Measurements from ENCODE around the gene TRPM5.

Gene TRPM5

DNA sequence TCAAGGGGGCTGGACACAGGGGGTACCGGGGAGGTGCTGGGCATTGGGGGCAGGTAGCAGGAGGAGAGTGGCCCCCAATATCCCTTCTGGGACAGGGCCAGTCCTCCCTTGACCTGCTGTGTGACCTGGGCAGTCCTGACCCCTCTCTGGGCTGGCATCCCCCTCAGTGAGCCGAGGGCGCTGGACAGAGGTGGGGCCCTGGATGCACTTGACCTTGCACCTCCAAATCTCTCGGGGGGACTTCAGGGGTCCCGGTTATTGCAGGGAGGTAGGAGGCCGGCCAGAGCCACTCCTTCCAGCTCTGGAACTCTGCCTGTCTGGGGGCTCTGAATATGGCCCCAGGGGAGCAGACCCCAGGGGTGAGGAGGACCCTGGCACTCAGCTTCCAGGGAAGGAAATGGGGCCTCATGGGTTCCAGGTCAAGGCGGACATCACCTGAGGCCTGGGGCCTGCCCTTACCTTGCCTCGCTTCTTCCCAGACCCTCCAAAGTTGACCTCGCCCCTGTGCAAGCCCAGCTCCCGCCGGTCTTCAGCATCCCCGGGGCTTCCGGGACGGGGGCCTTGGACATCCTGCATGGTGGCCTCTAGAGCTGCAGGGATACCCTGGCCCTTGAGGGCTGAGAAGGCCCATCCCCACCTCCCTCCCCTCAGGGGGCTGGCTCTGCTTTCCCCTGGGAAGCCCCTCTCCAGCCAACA lies 21.7 kb downstream of the TRPM5 start:
- in situ Hi-C loops (cut with HindIII; ENCODE audit: low sequenced_read_pairs) = no loop called here

DNA sequence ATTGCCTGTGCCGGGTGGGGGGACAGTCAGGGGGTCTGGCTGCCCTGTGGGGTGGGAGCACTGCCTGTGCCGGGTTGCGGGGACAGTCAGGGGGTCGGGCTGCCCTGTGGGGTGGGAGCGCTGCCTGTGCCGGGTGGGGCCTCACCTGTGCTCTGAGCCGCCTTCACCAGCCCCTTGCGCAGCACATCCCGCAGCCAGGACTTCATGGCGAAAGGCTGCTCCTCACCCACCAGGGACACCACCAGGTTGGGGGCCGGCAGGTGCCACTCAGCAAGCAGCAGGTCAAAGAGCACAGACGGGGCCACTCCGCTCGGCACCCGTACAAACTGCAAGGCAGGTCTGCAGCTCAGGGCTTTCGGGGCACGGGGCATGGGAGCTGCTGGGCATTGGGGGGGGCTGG lies 22.3 kb downstream of the TRPM5 start:
- in situ Hi-C loops (cut with HindIII; ENCODE audit: low sequenced_read_pairs) = no loop called here

DNA sequence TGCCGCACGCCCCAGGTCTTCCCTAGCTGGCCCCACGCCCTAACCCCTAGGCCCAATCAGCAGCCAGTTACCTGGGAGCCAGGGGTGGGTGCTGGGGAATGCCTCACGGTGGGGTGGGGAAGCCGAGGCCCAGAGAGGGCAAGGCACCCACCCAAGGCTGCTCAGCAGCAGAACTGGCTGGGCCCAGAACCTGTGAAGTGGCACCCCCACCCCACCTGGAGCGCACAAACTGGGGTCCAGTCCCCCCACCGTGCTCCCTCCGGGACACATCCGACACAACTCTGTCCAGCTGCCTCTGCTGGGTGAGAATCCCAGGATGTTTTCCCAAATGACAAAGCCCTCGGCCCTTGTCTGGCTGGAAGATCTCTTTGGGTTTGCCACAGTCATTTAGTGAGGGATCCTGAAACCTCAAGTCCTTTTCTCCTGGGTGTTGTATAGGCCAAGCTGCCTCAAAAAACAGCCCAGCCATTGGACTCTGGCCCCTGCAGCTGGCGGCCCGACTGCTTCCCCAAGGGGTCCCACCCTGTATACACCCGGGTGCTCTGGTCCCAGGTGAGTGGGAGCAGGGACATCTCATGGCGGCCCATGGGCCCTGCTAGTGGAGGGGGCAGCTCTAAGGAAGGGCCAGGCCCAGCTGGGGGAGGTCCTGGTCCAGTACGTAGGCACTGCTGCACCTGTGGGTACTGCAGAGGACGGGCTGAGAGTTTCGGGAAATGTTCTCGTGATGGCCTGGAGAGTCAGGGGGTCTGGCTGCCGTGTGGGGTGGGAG lies 22.9 kb downstream of the TRPM5 start:
- in situ Hi-C loops (cut with HindIII; ENCODE audit: low sequenced_read_pairs) = no loop called here

DNA sequence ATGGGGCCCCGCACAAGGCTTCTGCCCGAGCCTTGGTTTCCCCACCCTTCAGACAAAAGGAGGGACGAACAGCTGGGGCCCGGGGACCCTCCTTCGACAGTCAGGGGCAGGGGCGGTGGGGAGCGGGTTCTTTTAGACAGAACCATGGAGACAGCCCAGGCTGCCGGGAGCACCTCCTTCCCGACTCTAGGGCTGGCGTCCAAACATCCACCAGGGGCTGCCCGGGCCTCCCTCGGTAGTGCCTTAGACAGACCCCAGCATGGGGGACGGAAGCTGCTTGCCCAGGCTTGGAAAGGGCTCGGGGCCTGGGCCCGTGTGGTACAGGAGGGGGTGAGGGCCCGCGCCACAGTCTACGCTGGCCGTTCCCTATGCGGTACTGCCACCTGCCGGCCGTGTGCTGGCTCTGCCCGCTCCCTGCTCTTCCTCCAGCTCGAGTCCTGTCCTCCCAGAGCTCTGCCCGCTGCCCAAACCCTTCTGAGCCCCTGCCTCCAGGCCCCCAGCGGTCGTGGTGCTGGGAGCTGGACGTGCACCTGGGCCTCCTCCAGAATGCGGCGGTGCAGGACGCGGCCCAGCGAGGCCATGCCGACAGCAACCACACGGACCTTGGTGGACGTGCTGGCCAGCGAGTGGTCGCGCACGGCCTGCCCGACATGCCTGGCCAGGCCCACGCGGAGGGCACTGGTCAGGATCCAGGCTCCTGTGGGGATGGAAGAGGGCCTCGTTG lies 23.6 kb downstream of the TRPM5 start:
- in situ Hi-C loops (cut with HindIII; ENCODE audit: low sequenced_read_pairs) = no loop called here

DNA sequence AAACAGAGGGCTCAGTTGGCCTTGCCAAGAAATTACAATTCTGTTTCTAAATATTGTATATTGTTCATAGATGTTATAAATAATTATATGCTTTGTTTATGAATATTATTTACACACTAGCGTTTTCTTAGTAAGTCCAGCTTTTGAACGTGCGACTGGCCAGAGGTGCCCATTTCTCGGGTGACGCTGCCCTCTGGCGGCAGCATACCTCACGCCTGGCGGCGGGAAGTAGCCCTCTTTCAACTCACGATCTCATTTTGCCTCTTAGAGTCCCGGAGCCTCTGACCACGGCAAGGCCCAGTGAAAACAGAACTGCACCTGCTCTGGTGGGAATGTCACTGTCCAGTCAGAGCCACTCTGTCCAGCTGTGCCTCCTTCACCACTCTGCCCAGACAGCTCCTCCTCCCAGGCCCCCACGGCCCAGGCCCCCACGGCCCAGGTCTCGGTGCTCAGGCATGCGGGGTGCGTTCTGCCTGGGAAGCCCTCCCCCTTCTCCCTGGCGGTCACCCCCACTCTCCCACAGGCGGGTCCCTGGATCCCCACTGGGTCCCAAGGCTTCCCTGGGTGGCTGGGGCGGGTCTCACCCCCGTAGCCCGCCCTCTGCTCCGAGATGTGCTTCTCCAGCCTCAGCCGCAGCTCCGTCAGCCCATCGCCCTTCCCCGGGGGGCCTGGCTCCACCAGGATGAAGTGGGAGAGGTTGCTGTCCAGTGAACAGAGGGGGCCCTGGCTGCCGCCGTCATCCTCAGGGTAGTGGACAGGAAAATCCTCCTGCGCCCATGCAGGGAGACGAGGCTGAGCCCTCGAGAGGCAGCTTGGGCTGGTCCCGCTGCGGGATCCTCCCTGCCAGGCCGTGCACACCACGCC lies 24.4 kb downstream of the TRPM5 start:
- in situ Hi-C loops (cut with HindIII; ENCODE audit: low sequenced_read_pairs) = no loop called here

DNA sequence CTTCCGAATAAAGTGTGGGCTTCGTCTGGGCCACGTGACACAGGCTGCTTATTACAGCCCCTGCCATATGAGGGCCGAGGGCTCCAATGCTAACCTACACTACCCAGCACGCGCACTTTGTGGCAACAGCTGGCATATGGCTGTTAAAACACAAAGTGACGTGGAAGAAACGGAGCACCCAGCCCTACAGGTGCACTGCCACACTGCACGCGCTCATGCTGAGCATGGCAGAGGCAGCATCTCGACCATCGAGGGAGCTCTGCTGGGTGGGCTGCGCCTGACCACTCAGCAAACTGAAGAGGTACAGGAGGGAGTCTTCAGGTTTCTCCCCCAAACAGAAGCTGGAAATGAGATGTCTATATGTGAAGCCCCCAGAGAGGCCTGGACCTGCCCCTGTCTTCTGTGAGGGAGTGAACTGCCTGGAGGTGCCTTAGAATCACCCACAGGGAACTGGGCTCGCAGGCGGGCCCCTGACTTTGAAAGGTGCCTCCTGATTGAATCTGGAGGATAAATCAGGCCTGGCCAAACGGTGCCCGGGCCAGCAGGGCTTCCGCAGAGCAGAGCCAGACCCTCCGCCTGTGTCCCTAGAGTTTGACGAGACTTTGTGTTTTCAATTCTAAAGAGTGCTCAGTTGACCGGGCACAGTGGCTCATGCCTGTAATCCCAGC lies 25.5 kb downstream of the TRPM5 start:
- in situ Hi-C loops (cut with HindIII; ENCODE audit: low sequenced_read_pairs) = no loop called here

DNA sequence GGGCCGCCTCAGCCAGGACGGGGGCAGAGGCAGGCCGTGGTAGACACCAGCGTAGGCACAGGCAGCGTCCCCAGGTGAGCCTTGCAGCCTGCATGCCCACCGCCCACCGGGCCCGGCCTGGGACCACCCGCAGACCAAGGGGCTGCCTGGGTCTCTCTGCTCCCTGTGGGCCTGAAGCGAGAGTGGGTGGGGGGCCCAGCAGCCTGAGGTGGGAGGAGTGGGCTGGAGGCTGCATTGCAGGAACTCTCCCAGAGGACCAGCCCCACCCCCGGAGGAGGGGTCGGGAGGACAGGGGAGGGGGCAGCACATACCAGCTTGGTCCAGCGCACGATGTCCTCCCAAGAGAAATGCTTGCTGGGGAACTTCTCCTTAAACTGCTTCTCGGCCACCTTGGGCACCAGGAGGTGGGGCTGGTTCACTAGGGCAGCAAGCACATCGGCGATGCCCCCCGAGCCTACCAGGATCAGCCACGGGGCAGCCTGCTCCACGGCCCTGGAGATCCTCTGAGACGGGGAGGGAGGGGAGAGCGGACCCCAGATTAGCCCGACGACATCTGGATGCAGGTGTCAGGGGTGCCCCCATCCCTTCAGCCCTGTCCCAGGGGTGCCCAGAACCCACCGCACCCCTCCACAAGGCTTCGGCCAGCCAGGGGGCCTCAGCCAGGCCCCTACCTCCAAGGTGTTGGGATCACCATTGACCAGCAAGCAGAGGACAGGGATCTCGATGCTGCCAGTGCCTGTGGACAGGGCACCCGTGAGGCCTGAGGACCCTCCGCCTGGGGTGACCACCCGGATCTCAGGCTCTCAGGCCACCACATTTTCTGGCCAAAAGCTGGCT lies 26.2 kb downstream of the TRPM5 start:
- in situ Hi-C loops (cut with HindIII; ENCODE audit: low sequenced_read_pairs) = no loop called here

DNA sequence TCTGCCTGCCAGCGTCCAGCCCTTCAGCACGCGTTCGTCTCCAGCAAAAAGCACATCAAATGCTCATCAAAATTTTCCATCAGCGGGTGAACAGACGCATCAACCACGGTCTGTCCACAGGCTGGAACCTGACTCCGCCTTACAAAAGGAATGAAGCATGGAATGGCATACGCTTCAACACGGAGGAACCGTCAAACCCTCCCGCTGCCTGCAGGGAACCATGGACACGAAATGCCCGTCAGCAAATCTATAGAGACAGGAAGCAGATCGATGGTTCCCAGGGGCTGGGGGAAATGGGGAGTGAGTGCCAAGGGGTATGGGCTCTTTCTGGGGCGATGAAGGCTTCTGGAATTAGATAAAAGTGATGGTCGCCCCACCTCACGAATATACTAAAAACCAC lies 27.5 kb downstream of the TRPM5 start:
- in situ Hi-C loops (cut with HindIII; ENCODE audit: low sequenced_read_pairs) = no loop called here

DNA sequence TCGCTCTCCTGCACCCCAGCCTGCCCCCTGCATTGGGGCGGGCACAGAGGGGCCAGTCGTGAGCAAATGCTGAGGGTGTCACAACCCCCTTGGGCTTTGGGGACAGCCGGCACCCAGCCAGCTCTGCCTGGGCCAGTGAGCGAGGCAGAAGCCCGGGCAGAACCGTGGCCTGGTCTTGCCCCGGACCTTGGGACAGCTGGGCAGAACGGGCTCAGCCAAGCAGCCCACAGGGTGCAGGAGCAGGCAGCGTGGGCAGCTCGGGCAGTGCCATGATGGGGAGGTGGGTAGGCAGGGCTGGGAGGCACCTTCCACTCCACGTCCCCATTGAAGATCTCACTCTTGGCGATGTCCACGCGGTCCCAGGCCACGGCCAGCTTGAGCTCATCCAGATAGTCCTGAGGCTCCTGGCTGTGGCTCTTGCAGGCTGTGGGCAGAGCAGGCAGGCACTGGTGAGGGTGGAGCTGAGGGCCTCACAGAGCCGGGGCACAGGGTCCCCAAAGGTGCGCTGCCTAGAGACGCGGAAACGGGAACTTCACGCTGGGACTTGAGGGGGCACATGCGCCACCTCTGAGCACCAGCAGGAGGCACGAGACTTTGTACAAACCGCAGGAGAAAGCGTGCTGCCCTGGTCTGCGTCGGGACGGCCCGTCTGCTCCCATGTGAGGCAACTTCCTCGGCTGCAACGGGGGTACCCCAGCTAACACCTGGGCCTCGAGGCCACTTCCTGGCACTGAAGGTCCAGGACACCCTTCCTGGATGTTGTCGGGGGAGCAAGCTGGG lies 28.5 kb downstream of the TRPM5 start:
- in situ Hi-C loops (cut with HindIII; ENCODE audit: low sequenced_read_pairs) = no loop called here

DNA sequence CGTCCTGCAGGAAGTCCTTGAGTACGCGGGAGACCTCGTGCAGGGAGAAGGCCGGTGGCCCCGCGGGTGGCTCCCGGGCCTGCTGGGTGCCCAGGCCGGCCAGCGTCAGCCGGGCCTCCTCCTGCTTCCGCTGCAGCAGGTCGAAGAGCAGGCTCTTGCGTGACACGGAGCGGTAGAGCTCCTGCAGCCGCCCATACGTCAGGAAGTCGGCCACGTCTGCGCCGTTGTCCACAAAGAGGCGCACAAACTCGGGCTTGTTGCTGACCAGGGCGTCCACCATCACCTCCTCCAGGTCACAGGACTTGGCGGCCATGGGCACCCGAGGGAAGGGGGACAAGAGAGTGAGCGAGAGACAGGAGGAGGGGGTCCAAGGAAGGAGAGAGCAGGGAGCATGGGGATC lies 29.1 kb downstream of the TRPM5 start:
- in situ Hi-C loops (cut with HindIII; ENCODE audit: low sequenced_read_pairs) = no loop called here

DNA sequence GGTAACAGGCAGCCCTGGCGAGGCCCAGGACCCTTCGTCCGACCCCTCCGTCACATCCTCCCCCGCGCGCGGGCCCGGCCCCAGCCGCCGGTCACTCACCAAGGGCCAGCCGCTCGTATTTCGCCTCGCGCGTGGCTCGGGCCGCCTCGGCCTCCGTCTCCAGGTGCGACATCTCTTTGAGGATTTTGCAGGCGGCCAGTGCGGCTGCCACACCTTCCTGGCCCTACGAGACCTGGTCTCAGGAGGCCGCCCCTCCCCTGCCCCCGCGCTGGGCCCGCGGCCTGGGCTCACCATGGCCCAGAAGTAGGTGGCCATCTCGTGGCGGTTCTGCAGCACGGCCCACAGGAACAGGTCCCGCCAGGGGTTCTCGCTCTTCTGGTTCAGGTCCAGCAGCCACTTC lies 29.7 kb downstream of the TRPM5 start:
- in situ Hi-C loops (cut with HindIII; ENCODE audit: low sequenced_read_pairs) = loop anchor here (5.0 kb wide), 1 partner anchor 167 kb away; no protein-coding TSS in a partner anchor

DNA sequence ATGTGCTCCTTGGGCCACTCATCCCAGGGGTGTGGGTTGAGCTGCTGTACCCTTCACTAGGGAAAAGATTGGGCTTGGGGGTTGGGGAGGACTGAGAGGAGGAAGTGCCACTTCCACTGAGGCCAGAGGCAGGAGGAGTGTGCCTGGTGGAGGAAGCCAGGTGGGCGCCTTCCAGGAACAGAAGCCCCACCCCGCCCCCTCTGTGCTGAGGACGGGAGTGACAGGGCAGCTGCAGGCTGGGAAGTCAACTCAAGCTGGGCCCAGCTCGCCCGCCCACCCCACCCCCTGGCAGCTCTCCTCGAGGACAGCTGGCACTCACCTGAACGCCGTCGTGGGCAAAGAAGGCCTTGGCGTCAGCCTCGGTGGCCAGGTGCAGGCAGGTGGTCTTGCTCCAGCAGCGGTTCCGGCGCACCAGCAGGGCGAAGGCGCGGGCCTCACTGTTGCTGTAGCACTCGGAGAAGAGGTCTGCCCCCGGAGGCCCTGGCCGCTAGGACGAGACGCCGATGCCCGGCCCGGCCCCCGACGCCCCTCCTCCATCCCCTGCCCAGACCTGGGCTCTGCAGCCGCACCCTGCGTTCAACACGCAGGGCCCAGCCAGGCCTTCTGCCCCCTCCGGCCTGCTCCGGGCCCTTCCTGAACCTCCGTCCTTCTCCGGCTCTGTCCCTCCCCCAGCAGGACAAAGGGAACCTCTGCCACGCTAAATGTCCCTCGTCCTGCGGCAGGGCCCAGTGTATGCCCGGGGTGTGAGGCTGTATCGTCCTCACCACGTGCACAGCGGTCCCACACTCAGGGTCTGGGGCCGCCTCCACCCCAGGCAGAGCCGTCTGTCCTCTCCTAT lies 30.4 kb downstream of the TRPM5 start:
- in situ Hi-C loops (cut with HindIII; ENCODE audit: low sequenced_read_pairs) = loop anchor here (5.0 kb wide), 1 partner anchor 167 kb away; no protein-coding TSS in a partner anchor

DNA sequence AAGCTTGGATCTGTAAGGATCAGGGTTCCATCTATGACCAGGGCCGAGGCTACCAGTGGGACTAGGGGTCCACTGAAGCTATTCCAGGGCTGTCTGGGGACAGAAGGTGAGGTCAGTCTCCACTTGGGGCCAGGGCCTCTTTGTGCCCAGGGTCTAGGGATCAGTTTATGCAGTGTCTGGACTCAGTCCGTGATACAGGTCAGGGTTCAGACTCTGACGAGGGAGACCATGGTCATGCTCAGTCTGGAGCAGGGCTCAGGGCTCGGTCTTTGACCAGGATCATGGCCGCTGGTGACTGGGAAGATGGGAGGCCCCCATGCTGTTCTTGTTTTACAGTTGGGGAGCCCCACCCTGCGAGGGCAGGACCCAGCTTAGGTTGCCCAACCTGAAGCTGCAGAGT lies 32.0 kb downstream of the TRPM5 start:
- in situ Hi-C loops (cut with HindIII; ENCODE audit: low sequenced_read_pairs) = loop anchor here (5.0 kb wide), 1 partner anchor 165 kb away; no protein-coding TSS in a partner anchor

DNA sequence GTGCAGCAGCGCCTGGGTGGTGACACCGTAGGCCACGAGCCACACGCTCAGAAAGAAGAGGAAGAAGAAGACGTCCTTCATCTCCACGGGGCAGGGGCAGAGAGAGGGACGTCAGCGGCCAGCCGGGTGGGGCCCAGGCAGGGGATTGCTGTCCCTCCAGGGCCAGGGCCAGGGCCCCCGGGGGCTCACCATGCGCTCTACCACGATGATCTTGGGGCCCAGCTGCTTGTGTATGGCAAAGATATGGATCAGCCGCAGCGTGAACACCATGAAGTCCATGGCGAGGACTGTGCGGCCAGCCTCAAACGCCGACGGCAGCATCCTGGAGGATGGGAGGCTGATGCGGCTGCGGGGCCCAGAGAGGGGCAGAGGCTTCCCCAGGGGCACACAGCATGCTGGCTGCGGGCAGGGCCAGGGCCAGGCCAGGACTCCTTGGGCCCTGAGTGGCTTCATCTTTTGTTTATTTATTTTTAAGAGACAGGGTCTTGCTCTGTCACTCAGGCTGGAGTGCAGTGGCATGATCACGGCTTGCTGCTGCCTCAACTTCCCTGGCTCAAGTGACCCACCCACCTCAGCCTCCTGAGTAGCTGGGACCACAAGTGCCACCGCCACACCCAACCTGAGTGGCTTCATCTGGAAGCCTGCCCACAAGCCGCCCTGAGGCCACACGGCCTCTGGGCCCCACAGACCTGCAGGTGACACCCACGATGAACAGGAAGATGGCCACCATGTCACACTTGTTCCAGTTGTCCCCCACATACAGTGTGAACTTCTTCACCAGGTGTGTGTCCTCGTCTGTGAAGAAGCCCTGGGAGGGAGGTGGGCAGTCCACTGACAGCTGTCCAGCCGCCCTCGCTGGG lies 32.6 kb downstream of the TRPM5 start:
- in situ Hi-C loops (cut with HindIII; ENCODE audit: low sequenced_read_pairs) = loop anchor here (5.0 kb wide), 1 partner anchor 164 kb away; no protein-coding TSS in a partner anchor

DNA sequence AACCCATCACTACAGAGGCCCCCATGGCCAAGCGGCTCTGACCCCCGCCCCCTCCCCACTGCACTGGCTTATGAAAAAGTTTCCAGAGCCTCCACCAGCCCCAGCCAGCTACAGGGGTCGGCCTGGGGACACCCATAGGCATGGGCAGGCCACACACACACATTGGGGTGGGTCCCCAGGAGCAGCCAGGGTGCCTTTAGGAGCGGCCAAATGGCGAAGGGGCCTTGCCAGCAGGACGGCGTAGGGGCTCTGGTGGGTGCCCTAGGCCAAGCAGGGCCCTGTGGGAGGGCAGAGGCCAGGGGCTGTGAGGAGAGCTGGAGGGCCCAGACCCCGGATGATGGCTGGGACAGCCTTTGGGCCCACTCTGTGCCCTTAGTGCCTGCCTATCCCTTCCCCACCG lies 33.7 kb downstream of the TRPM5 start:
- in situ Hi-C loops (cut with HindIII; ENCODE audit: low sequenced_read_pairs) = loop anchor here (5.0 kb wide), 1 partner anchor 163 kb away; no protein-coding TSS in a partner anchor

DNA sequence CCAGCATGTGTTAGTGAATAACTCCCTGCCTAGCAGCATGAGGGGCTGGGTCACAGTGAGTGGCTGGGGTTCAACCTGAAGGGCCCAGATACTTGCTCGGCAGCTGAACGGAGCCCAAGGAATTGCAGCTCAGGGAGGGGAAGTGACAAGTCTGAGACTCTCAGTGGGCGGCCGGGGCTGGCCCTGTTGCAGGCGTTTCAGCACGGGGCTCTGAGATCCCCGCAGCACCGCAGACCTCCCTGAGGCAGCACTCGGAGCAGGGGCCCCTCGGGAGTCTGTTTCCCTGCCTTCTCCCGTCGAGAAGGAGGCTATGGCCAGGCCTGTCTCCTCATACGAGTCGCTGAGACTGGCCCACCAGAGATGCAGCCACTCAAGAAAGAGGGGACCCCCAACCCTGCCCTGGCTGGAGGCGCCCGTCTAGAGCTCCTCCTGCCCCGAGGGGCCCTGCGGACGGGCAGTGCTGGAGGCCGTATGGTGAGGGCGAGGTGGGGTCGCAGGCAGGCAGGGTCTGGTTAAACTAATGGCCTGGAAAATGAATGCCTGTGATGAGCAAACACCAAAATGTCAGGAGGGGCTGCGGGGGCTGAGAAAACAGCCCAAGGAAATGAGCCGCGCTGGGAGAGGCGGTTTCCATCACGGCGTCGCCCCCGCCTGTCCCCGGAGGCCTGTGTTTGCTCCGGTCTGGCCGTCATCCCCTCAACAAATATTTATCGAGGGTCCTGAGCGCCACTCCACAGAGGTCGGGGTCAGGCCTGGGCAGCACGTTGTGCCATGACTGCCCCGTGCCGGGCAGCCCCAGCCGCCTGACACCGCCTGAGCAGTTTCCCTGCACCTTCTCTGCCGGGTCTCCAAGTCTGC lies 34.5 kb downstream of the TRPM5 start:
- in situ Hi-C loops (cut with HindIII; ENCODE audit: low sequenced_read_pairs) = loop anchor here (5.0 kb wide), 1 partner anchor 163 kb away; no protein-coding TSS in a partner anchor

Data from endothelial cell of hepatic sinusoid (primary cell).